GM10266 (cell line): Measurements from ENCODE around the gene PROM2.

Source experiments
- DNase-seq: peaks from one replicate; pipeline ENCODE4 v3.0.0; 2012; ENCODE audit errors: extremely low spot score
- CTCF ChIP-seq: IDR thresholded peaks from 2 replicates; pipeline ENCODE4 v1.5.1; 2012; ENCODE audit warnings: mild to moderate bottlenecking, low read depth; ENCODE audit not compliant: control insufficient read depth, insufficient read depth; ENCODE audit errors: missing control alignments

The PROM2 gene

GRCh38 chr2:95325026-95325425, 50.8 kb downstream of the PROM2 start:
- no peak for DNase-seq

GRCh38 chr2:95325590-95326432, 51.6 kb downstream of the PROM2 start:
- TF ChIP-seq CTCF = no peak
- DNase-seq = no peak

More at GRCh38 chr2:95325026-95325425, 50.8 kb downstream of the PROM2 start:
- TF ChIP-seq CTCF = no peak

GRCh38 chr2:95326433-95327140, 52.3 kb downstream of the PROM2 start:
- no peak for DNase-seq
- TF ChIP-seq CTCF = no peak

GRCh38 chr2:95327861-95328260, 53.6 kb downstream of the PROM2 start:
- DNase-seq = no peak
- no peak for TF ChIP-seq CTCF

GRCh38 chr2:95328358-95329125, 54.3 kb downstream of the PROM2 start:
- TF ChIP-seq CTCF = no peak
- DNase-seq = no peak

GRCh38 chr2:95329401-95329800, 55.2 kb downstream of the PROM2 start:
- no peak for DNase-seq
- no peak for TF ChIP-seq CTCF
